Measurements from ENCODE around the gene RIPK4. TPM values are rescaled to one million over a fixed set of nuclear protein-coding genes. Genes with fewer than 3 reads are reported as not detected.

Gene RIPK4
- total and polyA plus RNA-seq, 2 experiments from 2014 or later = 0.46 to 0.54 TPM

DNA sequence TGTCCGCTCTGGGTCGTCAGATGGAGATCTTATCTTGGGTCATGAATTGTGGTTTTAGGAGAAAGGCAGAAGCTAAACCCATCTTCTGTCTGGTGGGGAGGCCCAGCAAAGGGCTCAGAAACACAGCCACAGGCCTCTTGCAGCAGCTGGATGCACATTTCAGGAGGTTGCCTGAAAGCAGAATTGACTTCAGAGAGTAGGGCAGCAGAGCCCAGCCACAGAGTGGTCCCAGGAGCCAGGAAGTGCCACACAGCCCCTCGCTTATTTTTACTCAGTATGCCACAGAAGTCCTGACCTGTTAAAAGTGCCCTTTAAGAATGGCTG, 8.3 kb upstream of the RIPK4 start:
- Histone ChIP-seq H3K36me3 (ENCODE audit: low read depth) (no peaks in the 10 kb centered on the region), H3K79me2 (ENCODE audit: insufficient read depth) (no peaks in the 10 kb centered on the region), H3K27ac (no peak overlapping the region), H4K20me1 (ENCODE audit: insufficient read depth) (no peaks in the 10 kb centered on the region), H3K4me2 (ENCODE audit: unreplicated experiment) (no peak overlapping the region), H3K4me1 (ENCODE audit: insufficient read depth) (peaks cover 7% of the 10 kb centered on the region; the same call in 1 of the 2 replicates), H3K9me3 (ENCODE audit: low read depth) (no peaks in the 10 kb centered on the region), H3K4me3 (no peak overlapping the region), H2AFZ (no peak overlapping the region), H3K27me3 (replicated peaks; ENCODE audit: insufficient read depth) (no peaks in the 10 kb centered on the region), H3F3A (ENCODE audit: insufficient read depth) (no peaks in the 10 kb centered on the region), H3K9ac (no peak overlapping the region), H3K9me2 (ENCODE audit: insufficient read depth) (no peaks in the 10 kb centered on the region)
- in situ Hi-C loops (cut with MboI) = no loop called here
- TF ChIP-seq EZH2phosphoT487 (IDR thresholded peaks at IDR 0.05; ENCODE audit: insufficient read depth, low read depth) (no peak), EZH2 (IDR thresholded peaks at IDR 0.05; ENCODE audit: insufficient read depth, poor library complexity, severe bottlenecking) (no peak)
- 86 to 96% methylated on average over 3 of the region's 3 CpGs for WGBS, 2 experiments (ENCODE audit: low coverage in 1 of 2, low lambda C conversion rate in 2 of 2, missing lambda C conversion rate in 2 of 2)
- no peak for DNase-seq

DNA sequence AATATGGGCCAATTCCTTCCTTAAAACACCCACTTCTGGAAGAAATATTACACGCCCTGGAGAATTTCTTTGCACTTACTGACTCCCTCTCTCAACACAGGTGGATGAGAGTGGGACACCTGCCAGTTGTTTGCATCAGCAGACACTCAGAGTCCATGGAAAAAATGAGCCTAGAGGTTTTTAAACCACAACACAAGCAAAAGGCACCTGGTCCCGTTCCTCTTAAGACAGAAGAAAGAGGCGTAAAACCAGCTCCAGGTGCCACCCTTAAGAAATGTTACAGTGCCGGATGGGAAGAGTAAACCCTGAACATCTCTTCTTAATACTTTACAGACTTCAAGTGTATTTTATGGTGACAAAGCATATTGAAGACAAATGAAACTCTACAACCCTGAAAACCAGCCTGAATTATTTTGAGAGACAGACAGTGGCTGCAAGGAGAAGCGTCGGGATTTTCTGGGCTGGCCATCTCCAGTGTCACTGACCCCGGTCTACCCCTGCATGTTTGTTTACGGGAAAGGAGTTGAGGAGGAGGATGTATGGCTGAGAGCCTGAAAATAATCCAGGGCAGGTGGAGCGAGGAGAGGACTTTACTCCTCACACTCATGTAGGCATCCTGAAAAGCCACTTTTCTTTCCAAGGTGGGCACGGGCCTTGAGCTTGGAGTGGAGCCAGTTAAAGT, 7.8 kb upstream of the RIPK4 start:
- 61 to 62% methylated on average over 10 of the region's 10 CpGs for WGBS, 2 experiments (ENCODE audit: low coverage in 1 of 2, low lambda C conversion rate in 2 of 2, missing lambda C conversion rate in 2 of 2)
- Histone ChIP-seq H3K9ac (no peak overlapping the region), H2AFZ (no peak overlapping the region), H3K4me1 (ENCODE audit: insufficient read depth) (peaks cover 7% of the 10 kb centered on the region; the same call in 1 of the 2 replicates), H3K27ac (no peak overlapping the region), H3K4me2 (ENCODE audit: unreplicated experiment) (no peak overlapping the region), H3K9me2 (ENCODE audit: insufficient read depth) (no peaks in the 10 kb centered on the region), H3K79me2 (ENCODE audit: insufficient read depth) (no peaks in the 10 kb centered on the region), H3K9me3 (ENCODE audit: low read depth) (no peaks in the 10 kb centered on the region), H3K4me3 (no peak overlapping the region), H3F3A (ENCODE audit: insufficient read depth) (no peaks in the 10 kb centered on the region), H3K27me3 (replicated peaks; ENCODE audit: insufficient read depth) (no peaks in the 10 kb centered on the region), H4K20me1 (ENCODE audit: insufficient read depth) (no peaks in the 10 kb centered on the region), H3K36me3 (ENCODE audit: low read depth) (no peaks in the 10 kb centered on the region)
- TF ChIP-seq EZH2 (IDR thresholded peaks at IDR 0.05; ENCODE audit: insufficient read depth, poor library complexity, severe bottlenecking) = no peak
- no peak for DNase-seq
- in situ Hi-C loops (cut with MboI) = loop anchor here (5.0 kb wide), 1 partner anchor 162 kb away; no protein-coding TSS in a partner anchor

DNA sequence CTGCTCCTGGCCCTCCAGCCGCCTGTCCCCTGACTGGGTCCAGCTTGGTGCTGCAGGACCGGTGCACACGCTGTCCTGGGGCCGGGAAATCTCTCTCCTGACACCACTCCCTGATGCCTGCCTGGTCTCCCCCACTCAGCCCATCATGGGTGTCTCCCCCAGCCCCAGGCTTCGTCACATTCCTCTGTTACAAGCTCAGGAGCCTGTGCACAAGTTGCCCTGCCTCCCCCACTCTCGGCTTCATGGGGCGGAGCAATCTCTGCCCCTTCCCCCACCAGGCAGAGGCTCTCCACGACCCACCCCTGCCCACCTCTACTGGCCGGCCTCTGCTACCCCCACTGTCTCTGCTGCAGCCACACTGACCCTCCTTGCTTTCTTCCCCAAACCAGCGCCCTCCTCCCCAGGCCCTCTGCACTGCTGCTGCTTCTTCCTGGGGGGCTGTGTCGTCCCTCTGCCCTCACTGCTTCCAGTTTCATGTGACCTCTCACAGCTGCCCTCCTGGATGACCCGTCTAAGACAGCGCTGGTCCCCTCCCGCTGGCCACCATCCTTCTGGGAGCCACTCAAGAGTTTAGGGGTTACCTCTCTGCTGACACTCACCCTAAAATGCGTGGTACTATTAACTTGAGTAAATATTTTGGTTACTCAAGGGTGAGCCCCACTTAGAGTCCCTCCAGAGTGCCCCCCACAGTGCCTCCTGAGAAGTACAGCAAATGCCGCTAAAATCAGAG, 5.7 kb upstream of the RIPK4 start:
- H3K27me3 ChIP-seq (replicated peaks; ENCODE audit: insufficient read depth) = no peaks in the 10 kb centered on the region

DNA sequence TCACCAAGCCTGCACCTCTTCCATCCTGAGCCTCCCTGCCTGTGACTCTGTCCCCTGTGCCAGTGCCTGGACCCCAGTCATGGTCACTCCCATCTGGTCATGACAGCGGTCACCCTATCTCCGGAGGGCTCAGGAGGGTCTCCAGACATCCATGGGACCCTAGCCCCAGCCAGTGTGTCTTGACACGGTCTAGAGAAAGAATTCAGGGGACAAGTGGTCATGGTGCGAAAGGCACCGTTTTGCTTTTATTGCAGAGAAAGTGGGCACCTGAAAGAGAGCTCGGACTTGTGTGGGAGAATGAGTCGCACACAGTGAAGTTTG, 4.7 kb upstream of the RIPK4 start:
- Histone ChIP-seq H3K4me3 (no peak overlapping the region), H3K4me1 (ENCODE audit: insufficient read depth) (peaks cover 17% of the 10 kb centered on the region), H3K9me2 (ENCODE audit: insufficient read depth) (no peaks in the 10 kb centered on the region), H3K9me3 (ENCODE audit: low read depth) (no peaks in the 10 kb centered on the region), H3K79me2 (ENCODE audit: insufficient read depth) (no peaks in the 10 kb centered on the region), H3K27ac (no peak overlapping the region), H3K27me3 (replicated peaks; ENCODE audit: insufficient read depth) (no peaks in the 10 kb centered on the region), H4K20me1 (ENCODE audit: insufficient read depth) (no peaks in the 10 kb centered on the region), H3K4me2 (ENCODE audit: unreplicated experiment) (no peak overlapping the region), H2AFZ (no peak overlapping the region), H3K9ac (no peak overlapping the region), H3F3A (ENCODE audit: insufficient read depth) (peaks cover 8% of the 10 kb centered on the region), H3K36me3 (ENCODE audit: low read depth) (no peaks in the 10 kb centered on the region)
- DNase-seq = no peak
- WGBS, 2 experiments (ENCODE audit: low coverage in 1 of 2, low lambda C conversion rate in 2 of 2, missing lambda C conversion rate in 2 of 2) = 92 to 98% methylated on average over 7 of the region's 7 CpGs
- in situ Hi-C loops (cut with MboI) = loop anchor here (5.0 kb wide), 1 partner anchor 159 kb away; no protein-coding TSS in a partner anchor
- TF ChIP-seq EZH2 (IDR thresholded peaks at IDR 0.05; ENCODE audit: insufficient read depth, poor library complexity, severe bottlenecking) = no peak
- TF ChIP-seq EZH2phosphoT487 (IDR thresholded peaks at IDR 0.05; ENCODE audit: insufficient read depth, low read depth) = no peak

More for the DNA sequence above, 5.7 kb upstream of the RIPK4 start:
- H3K9me3 ChIP-seq (ENCODE audit: low read depth) = no peaks in the 10 kb centered on the region
- peaks cover 4% of the 10 kb centered on the region for H3F3A ChIP-seq (ENCODE audit: insufficient read depth)
- WGBS, 2 experiments (ENCODE audit: low coverage in 1 of 2, low lambda C conversion rate in 2 of 2, missing lambda C conversion rate in 2 of 2) = 84 to 90% methylated on average over 14 to 16 of the region's 16 CpGs
- no peaks in the 10 kb centered on the region for H4K20me1 ChIP-seq (ENCODE audit: insufficient read depth)
- in situ Hi-C loops (cut with MboI) = loop anchor here (5.0 kb wide), 1 partner anchor 160 kb away; no protein-coding TSS in a partner anchor
- no peaks in the 10 kb centered on the region for H3K36me3 ChIP-seq (ENCODE audit: low read depth)
- DNase-seq = no peak
- TF ChIP-seq EZH2 (IDR thresholded peaks at IDR 0.05; ENCODE audit: insufficient read depth, poor library complexity, severe bottlenecking) (no peak), EZH2phosphoT487 (IDR thresholded peaks at IDR 0.05; ENCODE audit: insufficient read depth, low read depth) (no peak)
- peaks cover 13% of the 10 kb centered on the region for H3K4me1 ChIP-seq (ENCODE audit: insufficient read depth)
- no peak overlapping the region for H2AFZ ChIP-seq
- H3K4me2 ChIP-seq (ENCODE audit: unreplicated experiment) = no peak overlapping the region
- no peaks in the 10 kb centered on the region for H3K79me2 ChIP-seq (ENCODE audit: insufficient read depth)
- no peak overlapping the region for H3K9ac ChIP-seq
- H3K4me3 ChIP-seq = no peak overlapping the region
- H3K27ac ChIP-seq = no peak overlapping the region
- H3K9me2 ChIP-seq (ENCODE audit: insufficient read depth) = no peaks in the 10 kb centered on the region
